ENCODE measurements around the gene LAMA4. TPM values are rescaled to one million over a fixed set of nuclear protein-coding genes. Genes with fewer than 3 reads are reported as not detected.

The LAMA4 gene
- total and polyA plus RNA-seq, 9 donors: 29.0 to 92.8 (median 42.5) TPM

DNA sequence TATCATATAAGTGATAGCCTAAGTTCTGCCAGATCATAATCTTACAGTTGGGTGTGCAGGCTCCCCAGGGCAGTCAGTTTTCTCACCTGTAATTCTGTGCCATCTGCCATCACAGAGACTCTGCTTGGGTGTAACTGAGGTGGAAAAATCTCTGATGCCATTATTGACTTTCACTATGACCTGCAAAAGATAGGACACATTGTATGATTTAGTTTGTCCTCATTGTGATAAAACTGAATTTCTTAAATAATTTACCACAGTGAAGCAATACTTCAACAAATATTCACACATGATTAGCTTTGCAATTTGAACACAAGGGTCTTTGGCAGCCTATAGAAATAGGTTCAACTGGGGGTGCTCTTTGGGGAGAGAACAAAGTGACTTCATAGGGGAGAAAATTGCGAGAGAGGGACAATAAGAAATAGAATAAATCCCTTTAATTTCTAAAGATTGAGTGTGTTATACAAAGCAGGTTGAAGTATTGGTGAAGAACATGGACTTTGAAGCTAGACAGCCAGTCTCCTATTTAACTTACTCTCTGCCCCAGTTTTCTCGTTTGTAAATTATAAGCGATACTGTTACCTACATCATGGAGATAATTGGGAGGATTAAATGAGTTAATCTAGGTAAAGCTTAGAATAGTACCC lies 139.7 kb downstream of the LAMA4 start:
- H3K36me3 ChIP-seq: no peaks in the 10 kb centered on the region
- H3K4me3 ChIP-seq: no peak overlapping the region
- H3K27me3 ChIP-seq: no peaks in the 10 kb centered on the region
- H3K9me3 ChIP-seq: no peaks in the 10 kb centered on the region
- H3K4me1 ChIP-seq (ENCODE audit: insufficient read depth): peaks cover 3% of the 10 kb centered on the region
- TF ChIP-seq, protein P1, sequence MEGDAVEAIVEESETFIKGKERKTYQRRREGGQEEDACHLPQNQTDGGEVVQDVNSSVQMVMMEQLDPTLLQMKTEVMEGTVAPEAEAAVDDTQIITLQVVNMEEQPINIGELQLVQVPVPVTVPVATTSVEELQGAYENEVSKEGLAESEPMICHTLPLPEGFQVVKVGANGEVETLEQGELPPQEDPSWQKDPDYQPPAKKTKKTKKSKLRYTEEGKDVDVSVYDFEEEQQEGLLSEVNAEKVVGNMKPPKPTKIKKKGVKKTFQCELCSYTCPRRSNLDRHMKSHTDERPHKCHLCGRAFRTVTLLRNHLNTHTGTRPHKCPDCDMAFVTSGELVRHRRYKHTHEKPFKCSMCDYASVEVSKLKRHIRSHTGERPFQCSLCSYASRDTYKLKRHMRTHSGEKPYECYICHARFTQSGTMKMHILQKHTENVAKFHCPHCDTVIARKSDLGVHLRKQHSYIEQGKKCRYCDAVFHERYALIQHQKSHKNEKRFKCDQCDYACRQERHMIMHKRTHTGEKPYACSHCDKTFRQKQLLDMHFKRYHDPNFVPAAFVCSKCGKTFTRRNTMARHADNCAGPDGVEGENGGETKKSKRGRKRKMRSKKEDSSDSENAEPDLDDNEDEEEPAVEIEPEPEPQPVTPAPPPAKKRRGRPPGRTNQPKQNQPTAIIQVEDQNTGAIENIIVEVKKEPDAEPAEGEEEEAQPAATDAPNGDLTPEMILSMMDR (IDR thresholded peaks at IDR 0.05): no peak
- TF ChIP-seq EP300 (IDR thresholded peaks at IDR 0.05) (no peak), POLR2A (IDR thresholded peaks at IDR 0.05) (no peak)
- no peak for DNase-seq
- intact Hi-C loops (cut with DNase I): no loop called here
- H3K27ac ChIP-seq: no peak overlapping the region
- 94 to 96% (median 96%) methylated on average over 3 of the region's 3 CpGs for WGBS, 3 donors

DNA sequence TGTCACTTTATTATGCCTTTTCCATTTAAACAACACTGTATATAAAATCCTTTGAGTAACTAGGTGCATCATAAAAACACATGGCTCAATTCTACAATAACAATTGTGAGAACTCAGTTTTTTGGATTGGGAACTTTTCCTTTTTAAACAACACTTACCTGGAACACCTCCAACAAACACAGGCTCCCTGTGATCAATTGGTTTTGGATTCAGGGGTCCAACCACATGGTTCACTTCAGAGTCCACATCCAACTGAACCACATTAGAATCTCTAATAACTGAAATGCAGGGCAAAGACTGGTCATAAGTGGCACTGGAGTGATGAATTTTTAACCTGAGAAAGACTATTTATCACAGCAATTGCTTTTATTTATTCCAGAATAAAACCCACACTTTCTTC lies 140.4 kb downstream of the LAMA4 start:
- Histone ChIP-seq H3K9me3 (no peaks in the 10 kb centered on the region), H3K4me3 (no peak overlapping the region), H3K36me3 (no peaks in the 10 kb centered on the region), H3K4me1 (ENCODE audit: insufficient read depth) (peaks cover 3% of the 10 kb centered on the region), H3K27me3 (no peaks in the 10 kb centered on the region), H3K27ac (no peak overlapping the region)
- intact Hi-C loops (cut with DNase I): no loop called here
- TF ChIP-seq POLR2A (IDR thresholded peaks at IDR 0.05) (no peak), EP300 (IDR thresholded peaks at IDR 0.05) (no peak)
- TF ChIP-seq, protein P1 (IDR thresholded peaks at IDR 0.05): no peak
- DNase-seq: no peak

DNA sequence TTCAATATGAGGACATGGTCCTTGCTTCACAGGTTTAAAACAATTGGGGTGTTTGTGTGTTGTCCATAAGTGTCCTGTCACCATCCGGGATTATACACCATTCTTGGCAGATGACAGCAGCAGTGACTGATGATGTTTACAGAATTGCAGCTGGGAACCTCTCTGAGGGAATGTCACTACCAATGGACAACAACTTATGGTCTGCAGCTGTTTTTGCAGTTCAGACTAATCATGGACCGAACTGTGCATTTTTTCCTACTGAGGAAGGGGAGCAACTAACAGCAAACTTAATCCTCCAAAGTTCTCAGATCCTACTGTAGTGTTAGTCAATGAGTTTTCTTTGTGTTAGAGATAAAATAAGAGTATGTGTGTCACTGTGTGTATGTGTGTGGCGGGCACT lies 140.9 kb downstream of the LAMA4 start:
- Histone ChIP-seq H3K4me1 (ENCODE audit: insufficient read depth) (peaks cover 3% of the 10 kb centered on the region), H3K4me3 (no peak overlapping the region), H3K27me3 (no peaks in the 10 kb centered on the region), H3K9me3 (no peaks in the 10 kb centered on the region), H3K27ac (no peak overlapping the region), H3K36me3 (no peaks in the 10 kb centered on the region)
- no peak for DNase-seq
- 46 to 59% (median 52%) methylated on average over 3 of the region's 3 CpGs for WGBS, 3 donors
- intact Hi-C loops (cut with DNase I): no loop called here
- TF ChIP-seq, protein P1 (IDR thresholded peaks at IDR 0.05): no peak
- TF ChIP-seq EP300 (IDR thresholded peaks at IDR 0.05): no peak
- TF ChIP-seq POLR2A (IDR thresholded peaks at IDR 0.05): no peak

DNA sequence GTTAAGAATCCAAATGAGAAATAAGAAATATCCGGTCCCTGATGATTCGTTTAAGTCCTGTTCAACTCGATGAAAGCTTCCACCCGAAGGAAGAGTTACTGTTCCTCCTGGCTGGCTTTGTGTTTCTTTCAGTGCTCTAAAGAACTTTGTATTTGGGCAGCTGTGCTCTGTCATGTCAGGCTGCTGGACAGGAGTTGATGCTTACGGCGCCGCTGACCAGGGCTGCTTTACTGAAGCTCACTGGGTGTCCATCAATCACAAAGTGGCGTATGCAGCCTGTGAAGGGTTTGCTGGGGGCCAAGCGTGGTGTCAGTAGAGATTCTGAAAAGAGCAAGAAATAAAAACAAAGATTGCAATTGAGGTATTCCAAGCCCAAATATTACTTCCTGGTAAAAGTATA lies 145.1 kb downstream of the LAMA4 start:
- intact Hi-C loops (cut with DNase I): no loop called here
- Histone ChIP-seq H3K27me3 (no peaks in the 10 kb centered on the region), H3K27ac (no peak overlapping the region), H3K9me3 (no peaks in the 10 kb centered on the region), H3K4me1 (ENCODE audit: insufficient read depth) (peaks cover 3% of the 10 kb centered on the region), H3K36me3 (no peaks in the 10 kb centered on the region), H3K4me3 (no peak overlapping the region)
- 37 to 42% (median 41%) methylated on average over 9 of the region's 9 CpGs for WGBS, 3 donors
- no peak for TF ChIP-seq POLR2A (IDR thresholded peaks at IDR 0.05)
- no peak for TF ChIP-seq EP300 (IDR thresholded peaks at IDR 0.05)
- TF ChIP-seq, protein P1 (IDR thresholded peaks at IDR 0.05): no peak
- no peak for DNase-seq

All from ovary (tissue), 9 donors.